GM21447 (cell line): ENCODE measurements around the gene COL23A1.

Experiments used
- ATAC-seq: cut with Tn5 transposase; IDR thresholded peaks from one replicate; pipeline ENCODE4 v1.9.1; 2021; ENCODE audit not compliant: unreplicated experiment

COL23A1 gene

GRCh38 chr5:178536541-178537466, 53.4 kb downstream of the COL23A1 start:
- ATAC-seq: no peak

- ATAC-seq: no peak
Measured at GRCh38 chr5:178535299-178536175, 54.7 kb downstream of the COL23A1 start.

DNA sequence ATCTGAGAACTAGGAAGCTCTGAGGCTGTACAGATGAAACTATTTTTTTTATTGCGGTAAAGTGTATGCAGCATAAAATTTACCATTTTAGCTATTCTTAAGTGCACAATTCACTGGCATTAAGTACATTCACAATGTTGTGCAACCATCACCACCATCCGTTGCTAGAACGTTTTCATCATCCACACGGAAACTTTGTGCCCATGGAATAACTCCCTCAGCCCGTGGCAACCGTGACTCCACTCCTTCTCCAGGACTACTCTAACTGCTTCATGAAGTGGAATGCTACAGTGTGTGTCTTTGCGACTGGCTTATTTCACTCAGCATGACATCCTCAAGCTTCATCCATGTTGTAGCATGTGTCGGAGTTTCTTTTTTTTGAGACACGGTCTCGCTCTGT, 57.1 kb downstream of the COL23A1 start:
- no peak for ATAC-seq

DNA sequence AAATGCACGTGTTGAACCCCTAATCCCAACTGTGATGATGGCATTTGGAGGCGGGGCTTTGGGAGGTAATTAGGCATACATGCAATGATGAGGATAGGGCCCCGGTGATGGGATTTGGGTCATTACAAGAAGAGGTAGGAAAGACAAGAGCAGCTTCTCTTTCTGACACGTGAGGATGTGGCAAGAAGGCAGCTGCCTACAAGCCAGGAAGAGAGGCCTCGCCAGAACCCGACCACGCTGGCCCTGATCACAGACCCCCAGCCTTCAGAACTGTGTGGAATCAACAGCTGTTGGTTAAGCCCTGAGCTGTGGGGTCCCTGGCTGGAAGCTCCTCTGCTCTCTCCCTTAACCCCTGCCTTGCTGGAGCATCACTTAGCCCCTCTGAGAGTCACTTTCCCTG, 57.5 kb downstream of the COL23A1 start:
- no peak for ATAC-seq

DNA sequence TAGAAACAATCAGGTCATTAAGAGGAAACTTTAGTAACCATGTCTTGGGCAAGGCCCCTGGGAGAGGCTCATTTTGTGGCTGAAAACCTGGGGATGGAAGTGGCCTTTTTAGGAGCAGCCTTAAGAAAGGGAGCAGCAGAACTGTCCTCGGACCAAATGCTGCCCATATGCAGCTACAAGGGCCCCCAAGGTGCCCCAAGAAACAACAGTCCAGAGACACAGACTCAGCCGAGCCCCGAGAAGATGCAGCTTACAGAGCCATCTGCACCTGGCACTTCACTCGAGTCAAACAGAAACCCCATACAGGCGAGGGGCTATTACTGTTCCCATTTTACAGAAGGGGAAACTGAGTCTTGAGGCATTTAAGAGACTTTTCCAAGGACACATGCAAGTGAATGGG, 58.0 kb downstream of the COL23A1 start:
- no peak for ATAC-seq

DNA sequence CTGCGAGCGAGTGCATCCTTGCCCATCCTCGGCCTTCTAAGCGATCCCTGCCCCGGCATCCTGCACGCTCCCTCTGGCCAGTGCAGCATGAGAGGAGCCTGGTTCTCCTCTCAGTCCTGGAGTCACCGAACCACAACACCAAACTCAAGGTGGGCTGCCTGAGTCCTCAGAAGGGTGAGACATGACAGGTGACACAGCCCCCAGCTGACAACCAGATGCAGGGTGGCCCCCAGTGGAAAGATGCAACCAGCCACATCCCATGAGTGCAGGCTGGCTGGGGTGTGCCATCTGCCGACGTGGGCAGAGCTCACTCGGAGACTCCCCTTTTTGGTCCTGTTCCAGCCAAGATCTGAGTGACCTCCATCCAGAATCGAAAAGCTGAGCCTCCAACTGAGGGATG, 58.4 kb downstream of the COL23A1 start:
- no peak for ATAC-seq

- ATAC-seq: no peak
Measured at GRCh38 chr5:178530526-178530925, 59.7 kb downstream of the COL23A1 start.

DNA sequence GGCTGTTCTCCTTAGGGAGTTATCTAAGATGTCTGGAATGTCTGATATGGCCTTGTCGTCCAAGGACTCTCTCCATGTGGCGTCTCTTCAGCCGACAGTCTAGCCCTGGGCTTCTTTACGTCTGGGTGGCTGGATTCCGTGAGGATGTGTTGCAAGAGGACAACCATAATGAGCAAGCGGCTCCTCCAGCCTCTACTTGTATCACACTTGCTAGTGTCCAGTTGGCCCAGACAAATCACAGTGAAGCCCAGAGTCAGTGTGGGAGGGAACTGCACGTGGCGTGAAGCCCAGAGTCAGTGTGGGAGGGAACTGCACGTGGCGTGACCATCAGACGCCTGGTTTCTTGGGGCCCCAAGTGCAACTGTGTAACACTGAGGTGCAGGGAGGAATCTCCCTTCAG, 61.1 kb downstream of the COL23A1 start:
- no peak for ATAC-seq

GRCh38 chr5:178527458-178528307, 62.5 kb downstream of the COL23A1 start:
- ATAC-seq: no peak

- ATAC-seq: no peak
Measured at GRCh38 chr5:178526773-178527457, 63.3 kb downstream of the COL23A1 start.

DNA sequence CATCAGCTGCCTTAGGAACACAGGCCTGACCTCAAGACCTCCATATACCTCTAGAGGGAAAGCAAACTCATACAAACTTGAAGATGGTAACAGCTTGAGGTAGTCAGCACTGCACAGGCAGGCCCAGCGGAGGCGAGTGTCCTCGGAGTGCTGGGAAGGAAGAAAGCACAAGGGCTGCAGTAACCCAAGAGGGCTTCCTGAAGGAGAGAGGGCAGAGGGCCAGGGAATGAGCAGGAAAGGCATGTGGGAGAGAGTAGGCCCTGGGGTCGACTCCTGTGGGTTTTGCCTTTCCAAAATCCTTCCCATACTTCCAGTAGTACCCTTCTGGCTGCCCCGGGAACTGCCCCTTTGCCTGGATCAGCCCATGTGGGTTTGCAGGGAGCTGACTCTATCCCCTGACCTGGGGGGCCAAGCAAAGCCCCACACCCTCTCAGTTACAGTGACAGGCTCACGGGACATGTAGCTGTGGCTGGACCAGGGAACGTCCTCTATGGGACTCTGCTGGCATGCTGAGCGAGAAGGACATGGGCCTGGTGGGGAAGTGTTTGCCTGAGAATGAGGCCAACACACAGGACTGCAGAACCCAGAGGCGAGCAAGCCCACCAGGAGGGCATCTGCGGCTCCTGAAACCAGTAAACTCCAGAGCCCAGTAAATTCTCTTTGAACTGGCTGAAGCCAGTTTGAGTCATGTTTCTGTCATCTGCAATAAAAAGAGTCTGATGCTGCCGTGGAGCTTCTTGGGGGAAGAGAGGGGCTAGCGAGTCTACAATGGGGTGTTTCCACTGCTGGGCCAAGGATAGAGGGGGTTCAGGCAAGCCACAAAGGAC, 64.1 kb downstream of the COL23A1 start:
- ATAC-seq: no peak

- ATAC-seq: no peak
Measured at GRCh38 chr5:178524093-178524882, 65.9 kb downstream of the COL23A1 start.

DNA sequence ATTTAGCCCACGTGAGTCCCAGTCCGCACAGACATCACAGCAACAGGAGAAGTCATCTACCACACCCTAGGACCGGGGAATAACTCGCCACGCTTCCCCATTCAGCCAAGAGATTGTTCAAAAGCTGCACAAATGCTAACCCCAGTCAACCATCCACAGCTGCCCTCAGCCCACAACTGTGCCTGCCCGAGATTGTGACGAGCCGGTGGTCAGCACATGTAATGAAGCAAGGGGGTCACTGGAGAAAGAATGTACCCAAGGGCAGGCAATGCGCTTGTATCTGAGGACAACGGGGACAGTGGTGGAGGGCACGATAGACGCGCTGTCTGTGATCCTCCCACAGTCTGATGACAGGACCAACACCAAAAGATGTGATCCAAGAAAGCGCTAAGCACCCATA, 67.8 kb downstream of the COL23A1 start:
- ATAC-seq: no peak

DNA sequence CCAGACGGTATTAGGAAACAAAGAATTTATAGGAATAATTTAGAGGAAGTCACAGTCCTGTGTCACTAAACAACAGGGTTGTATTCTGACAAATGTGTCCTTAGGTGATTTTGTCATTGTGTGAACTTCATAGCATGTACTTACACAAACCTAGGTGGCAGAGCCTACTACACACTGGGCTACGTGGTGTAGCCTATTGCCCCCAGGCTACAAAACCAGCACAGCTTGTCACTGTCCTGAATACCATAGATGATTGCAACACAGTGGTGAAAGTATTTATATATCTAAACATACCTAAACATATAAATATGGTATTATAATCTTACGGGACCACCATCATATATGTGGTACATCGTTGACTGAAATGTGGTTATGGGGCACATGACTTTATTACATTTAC, 69.3 kb downstream of the COL23A1 start:
- no peak for ATAC-seq

DNA sequence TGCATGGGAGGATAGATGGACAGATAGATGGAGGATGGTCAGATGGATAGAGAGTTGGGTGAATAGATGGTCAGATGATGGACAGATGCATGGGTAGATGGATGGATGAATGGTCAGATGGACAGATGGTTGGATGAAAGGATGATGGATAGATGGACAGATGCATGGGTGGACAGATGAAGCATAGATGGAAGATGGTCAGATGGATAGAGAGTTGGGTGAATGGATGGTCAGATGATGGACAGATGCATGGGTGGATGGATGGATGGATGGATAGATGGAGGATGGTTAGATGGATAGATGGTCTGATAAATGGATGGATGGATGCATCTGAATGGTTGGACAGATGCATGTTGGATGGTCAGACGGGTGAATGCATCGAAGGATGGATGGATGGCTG, 70.4 kb downstream of the COL23A1 start:
- no peak for ATAC-seq

GRCh38 chr5:178519155-178519554, 71.0 kb downstream of the COL23A1 start:
- ATAC-seq: no peak

- ATAC-seq: no peak
Measured at GRCh38 chr5:178516504-178517235, 73.5 kb downstream of the COL23A1 start.
